GM06990 (cell line): ENCODE measurements around the gene PLCB4.

Experiments
- DNase-seq: peaks from one replicate; pipeline ENCODE4 v3.0.0-alpha.2; 2011; ENCODE audit not compliant: insufficient read length; ENCODE audit errors: extremely low read depth
- H3K27me3 ChIP-seq: replicated peaks from 2 replicates; pipeline ENCODE4 v1.6.0; 2011; ENCODE audit warnings: low read length; ENCODE audit not compliant: control insufficient read depth, insufficient read depth
- H3K36me3 ChIP-seq: 2 replicates; pipeline ENCODE4 v1.5.1; 2011; ENCODE audit warnings: low read length; ENCODE audit not compliant: control insufficient read depth, insufficient read depth
- H3K4me3 ChIP-seq: replicated peaks from 2 replicates; pipeline ENCODE4 v1.5.1; 2011; ENCODE audit warnings: low read depth, mild to moderate bottlenecking, control low read depth, low read length
- TF ChIP-seq, protein P1 (sequence below): IDR thresholded peaks from 2 replicates; pipeline ENCODE4 v1.5.1; 2011; ENCODE audit warnings: low read length, control low read depth, mild to moderate bottlenecking, inconsistent platforms; ENCODE audit not compliant: insufficient read depth, poor library complexity, severe bottlenecking

The PLCB4 gene

DNA sequence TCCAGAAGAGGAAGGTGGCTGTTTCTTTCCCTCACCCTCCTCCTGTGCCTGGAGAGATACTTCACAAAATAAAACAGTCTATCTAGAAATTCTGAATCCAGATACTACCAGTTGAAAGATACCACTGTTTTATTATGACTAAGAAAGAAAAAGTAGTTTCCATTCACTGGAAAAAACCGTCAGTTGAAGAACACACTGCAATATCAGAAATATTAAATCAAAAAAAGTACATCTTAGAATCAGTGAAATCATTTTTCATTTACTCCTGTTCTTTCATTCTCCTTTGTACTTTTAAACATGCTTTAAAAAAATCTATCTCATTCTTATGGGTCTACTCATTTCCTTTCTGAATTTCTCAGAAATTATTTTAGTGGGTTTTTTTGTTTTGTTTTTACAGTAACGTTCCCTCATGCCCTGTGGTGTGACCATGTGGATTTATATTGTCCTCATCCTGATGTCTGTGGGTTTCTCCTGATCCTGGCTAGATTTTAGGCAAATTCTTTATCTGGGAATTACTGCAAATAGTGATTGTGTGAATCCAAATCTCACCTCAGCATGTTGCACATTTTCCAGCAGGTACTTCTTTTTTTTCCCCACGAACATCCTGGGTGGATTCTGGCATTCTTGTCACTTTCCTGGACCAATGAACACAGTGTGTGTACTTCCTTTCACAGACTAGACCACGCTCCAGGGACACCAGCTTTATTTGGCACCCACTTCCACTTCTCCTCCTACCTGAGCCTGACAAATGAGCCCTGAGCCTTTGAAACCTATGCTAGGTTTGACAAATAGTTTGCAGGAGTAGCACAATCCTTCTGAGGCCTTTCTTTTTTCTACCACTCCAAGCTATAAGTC is 331.5 kb downstream of the PLCB4 start:
- DNase-seq, result no peak
- Histone ChIP-seq H3K36me3 (no peaks in the 10 kb centered on the region), H3K27me3 (no peaks in the 10 kb centered on the region), H3K4me3 (no peak overlapping the region)
- TF ChIP-seq, protein P1, sequence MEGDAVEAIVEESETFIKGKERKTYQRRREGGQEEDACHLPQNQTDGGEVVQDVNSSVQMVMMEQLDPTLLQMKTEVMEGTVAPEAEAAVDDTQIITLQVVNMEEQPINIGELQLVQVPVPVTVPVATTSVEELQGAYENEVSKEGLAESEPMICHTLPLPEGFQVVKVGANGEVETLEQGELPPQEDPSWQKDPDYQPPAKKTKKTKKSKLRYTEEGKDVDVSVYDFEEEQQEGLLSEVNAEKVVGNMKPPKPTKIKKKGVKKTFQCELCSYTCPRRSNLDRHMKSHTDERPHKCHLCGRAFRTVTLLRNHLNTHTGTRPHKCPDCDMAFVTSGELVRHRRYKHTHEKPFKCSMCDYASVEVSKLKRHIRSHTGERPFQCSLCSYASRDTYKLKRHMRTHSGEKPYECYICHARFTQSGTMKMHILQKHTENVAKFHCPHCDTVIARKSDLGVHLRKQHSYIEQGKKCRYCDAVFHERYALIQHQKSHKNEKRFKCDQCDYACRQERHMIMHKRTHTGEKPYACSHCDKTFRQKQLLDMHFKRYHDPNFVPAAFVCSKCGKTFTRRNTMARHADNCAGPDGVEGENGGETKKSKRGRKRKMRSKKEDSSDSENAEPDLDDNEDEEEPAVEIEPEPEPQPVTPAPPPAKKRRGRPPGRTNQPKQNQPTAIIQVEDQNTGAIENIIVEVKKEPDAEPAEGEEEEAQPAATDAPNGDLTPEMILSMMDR, result no peak

DNA sequence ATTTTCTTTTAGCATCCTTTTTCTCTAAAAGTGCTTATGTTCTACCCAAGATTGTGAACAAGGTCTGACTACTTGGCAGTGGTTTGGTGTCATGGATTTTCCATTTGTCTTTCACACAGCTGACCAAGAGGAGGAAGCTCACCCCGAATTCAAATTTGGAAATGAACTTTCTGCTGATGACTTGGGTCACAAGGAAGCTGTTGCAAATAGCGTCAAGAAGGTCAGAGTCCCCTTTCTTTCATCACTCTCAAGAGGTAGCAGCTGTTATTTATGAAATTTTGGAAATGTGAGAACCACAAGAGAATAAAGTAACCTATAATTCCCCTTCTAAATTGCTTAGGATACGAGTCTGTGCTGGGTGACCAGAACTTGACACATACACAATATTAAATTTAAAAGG is 332.5 kb downstream of the PLCB4 start:
- DNase-seq, result no peak
- Histone ChIP-seq H3K27me3 (no peaks in the 10 kb centered on the region), H3K36me3 (no peaks in the 10 kb centered on the region), H3K4me3 (no peak overlapping the region)
- TF ChIP-seq, protein P1, result no peak

DNA sequence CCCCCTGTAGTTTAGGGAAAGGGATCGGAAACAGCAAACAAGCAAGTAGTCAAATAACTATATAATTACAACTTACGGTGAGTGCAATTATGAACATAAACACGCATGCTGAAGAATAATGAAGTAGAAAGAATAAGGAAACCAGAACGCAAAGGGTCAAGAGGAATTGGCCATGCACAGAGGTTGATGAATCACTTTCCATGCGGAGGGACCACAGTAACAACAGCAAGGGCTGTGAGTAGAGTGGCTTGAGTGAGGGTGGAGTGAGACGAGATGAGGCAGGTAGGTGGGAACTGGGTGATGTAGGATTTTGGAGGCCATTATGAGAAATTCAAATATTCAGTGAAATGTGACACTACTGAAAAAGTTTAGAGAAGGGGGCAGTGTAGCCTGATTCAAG is 333.3 kb downstream of the PLCB4 start:
- no peak for DNase-seq

DNA sequence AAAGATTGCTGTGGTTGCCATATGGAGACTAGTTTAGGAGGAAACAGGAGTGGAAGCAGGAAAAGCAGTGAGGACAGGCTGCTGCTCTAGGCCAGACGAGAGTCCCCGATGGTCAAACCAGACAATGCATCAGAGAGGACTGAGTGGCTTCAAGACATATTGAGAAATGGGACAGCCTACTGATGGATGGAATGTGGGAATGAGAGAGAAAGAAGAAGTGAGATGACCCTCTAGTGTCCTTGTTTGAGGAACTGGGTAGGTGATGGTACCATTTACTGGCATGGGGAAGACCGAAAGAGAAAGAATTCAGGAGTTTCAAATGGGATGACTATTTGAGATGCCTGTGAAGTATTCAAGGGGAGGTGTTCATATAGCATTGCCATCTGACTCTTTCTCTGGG is 333.7 kb downstream of the PLCB4 start:
- Histone ChIP-seq H3K36me3 (no peaks in the 10 kb centered on the region), H3K4me3 (no peak overlapping the region), H3K27me3 (no peaks in the 10 kb centered on the region)
- TF ChIP-seq, protein P1, result no peak
- DNase-seq, result no peak

More for the DNA sequence above, 333.3 kb downstream of the PLCB4 start:
- TF ChIP-seq, protein P1, result no peak
- no peaks in the 10 kb centered on the region for H3K27me3 ChIP-seq
- no peaks in the 10 kb centered on the region for H3K36me3 ChIP-seq
- H3K4me3 ChIP-seq, result no peak overlapping the region

DNA sequence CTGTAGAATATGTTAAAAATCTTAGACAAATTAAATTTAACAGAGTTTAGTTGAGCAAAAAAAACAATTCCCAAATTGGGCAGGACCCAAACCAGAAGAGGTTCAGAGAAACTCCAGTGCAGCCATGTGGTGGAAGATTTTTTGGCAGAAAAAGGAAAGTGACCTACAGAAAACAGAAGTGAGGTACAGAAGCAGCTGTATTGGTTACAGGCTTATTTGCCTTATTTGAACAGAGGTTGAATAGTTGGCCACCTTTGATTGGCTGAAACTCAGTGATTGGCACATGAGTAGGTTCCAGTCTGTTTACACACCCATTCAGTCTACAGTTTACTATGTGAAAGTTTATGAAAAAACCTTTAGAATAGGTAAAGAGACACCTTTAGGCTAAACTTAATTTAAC is 334.6 kb downstream of the PLCB4 start:
- no peaks in the 10 kb centered on the region for H3K36me3 ChIP-seq
- DNase-seq, result no peak

More for the DNA sequence above, 334.6 kb downstream of the PLCB4 start:
- Histone ChIP-seq H3K27me3 (no peaks in the 10 kb centered on the region), H3K4me3 (no peak overlapping the region)
- TF ChIP-seq, protein P1, result no peak
